Vagina (tissue), 2 donors: ENCODE data around the gene NEDD4L. TPM values are rescaled to one million over a fixed set of nuclear protein-coding genes. Genes with fewer than 3 reads are reported as not detected.

Experiments
- DNase-seq, 2 donors: peaks; one replicate each; pipeline ENCODE4 v3.0.0-alpha.2; 2017; ENCODE audit errors: extremely low spot score in 2 of 2
- H3K27ac ChIP-seq: fragments of 200-600 bp; sonication (generic); one replicate; pipeline ENCODE4 v1.5.1; 2019
- H3K27me3 ChIP-seq: fragments of 200-600 bp; sonication (generic); one replicate; pipeline ENCODE4 v1.5.1; 2019
- H3K36me3 ChIP-seq, 2 donors: fragments of 200-600 bp; sonication (generic); one replicate each; pipeline ENCODE4 v1.5.1; 2017 to 2019
- H3K4me1 ChIP-seq: fragments of 200-600 bp; sonication (generic); one replicate; pipeline ENCODE4 v1.5.1; 2019
- H3K4me3 ChIP-seq, 2 donors: fragments of 200-600 bp; sonication (generic); 1 replicate in 1 of 2; 2 replicates in 1 of 2; pipeline ENCODE4 v1.5.1; 2016 to 2019
- H3K9me3 ChIP-seq: fragments of 200-600 bp; sonication (generic); one replicate; pipeline ENCODE4 v1.5.1; 2019
- POLR2A ChIP-seq, 2 donors: fragments of 450-650 bp; IDR thresholded peaks; one replicate each; pipeline ENCODE4 v1.6.1; 2017; ENCODE audit warnings: antibody characterized with exemption in 2 of 2, mild to moderate bottlenecking in 2 of 2, moderate library complexity in 2 of 2
- POLR2AphosphoS5 ChIP-seq, 2 donors: sonication (generic); formaldehyde crosslinking; IDR thresholded peaks; one replicate each; pipeline ENCODE4 v1.9.0; 2017; ENCODE audit warnings: antibody characterized with exemption in 2 of 2, mild to moderate bottlenecking in 2 of 2, low read depth in 1 of 2; ENCODE audit not compliant: insufficient read depth in 1 of 2
- intact Hi-C: fragments of 100-400 bp; cut with DNase I; formaldehyde crosslinking; loops from one replicate; pipeline ENCODE4 v1.15.1; 2023
- total RNA-seq: library from RNA; depleted of rRNA; stranded (reverse); fragments of >200 nt; gene quantifications from one replicate; pipeline ENCODE4 v1.2.3, GENCODE V29; 2016
- TF ChIP-seq, protein P1 (sequence below), 3 experiments: fragments of 450-650 bp in 2 of 3; fragments of 200-600 bp in 1 of 3; sonication (generic) in 1 of 3; IDR thresholded peaks; one replicate each; pipeline ENCODE4 v1.5.1; 2017 to 2019; ENCODE audit warnings: antibody characterized with exemption in 3 of 3, mild to moderate bottlenecking in 2 of 3, moderate library complexity in 2 of 3

Gene NEDD4L
- total RNA-seq, 1 donor from 2014 or later, result 42.2 TPM

DNA sequence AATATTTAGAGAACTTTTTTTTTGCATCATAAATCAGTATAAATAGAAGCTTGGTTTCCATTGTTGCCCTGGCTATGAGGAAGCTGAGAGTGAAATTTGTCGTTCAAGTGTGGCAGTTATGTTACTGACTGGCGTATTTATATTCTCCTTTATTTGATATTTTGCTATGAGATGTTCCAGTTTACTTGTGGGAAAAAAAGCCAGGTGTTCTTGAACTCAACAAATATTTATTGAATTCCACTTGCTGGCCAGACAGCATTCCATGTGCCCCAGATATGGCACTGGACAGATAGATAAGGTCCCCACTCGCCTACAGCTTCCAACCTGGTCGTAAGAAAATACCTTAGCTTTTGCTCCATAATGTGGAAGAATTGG is 44.7 kb downstream of the NEDD4L start:
- no peak overlapping the region for H3K27ac ChIP-seq
- no peak for DNase-seq
- H3K36me3 ChIP-seq, result no peaks in the 10 kb centered on the region
- H3K9me3 ChIP-seq, result no peaks in the 10 kb centered on the region
- TF ChIP-seq POLR2A (IDR thresholded peaks at IDR 0.05) (no peak), POLR2AphosphoS5 (IDR thresholded peaks at IDR 0.05; ENCODE audit: insufficient read depth in 1 of 2, low read depth in 1 of 2) (no peak)
- TF ChIP-seq, protein P1, sequence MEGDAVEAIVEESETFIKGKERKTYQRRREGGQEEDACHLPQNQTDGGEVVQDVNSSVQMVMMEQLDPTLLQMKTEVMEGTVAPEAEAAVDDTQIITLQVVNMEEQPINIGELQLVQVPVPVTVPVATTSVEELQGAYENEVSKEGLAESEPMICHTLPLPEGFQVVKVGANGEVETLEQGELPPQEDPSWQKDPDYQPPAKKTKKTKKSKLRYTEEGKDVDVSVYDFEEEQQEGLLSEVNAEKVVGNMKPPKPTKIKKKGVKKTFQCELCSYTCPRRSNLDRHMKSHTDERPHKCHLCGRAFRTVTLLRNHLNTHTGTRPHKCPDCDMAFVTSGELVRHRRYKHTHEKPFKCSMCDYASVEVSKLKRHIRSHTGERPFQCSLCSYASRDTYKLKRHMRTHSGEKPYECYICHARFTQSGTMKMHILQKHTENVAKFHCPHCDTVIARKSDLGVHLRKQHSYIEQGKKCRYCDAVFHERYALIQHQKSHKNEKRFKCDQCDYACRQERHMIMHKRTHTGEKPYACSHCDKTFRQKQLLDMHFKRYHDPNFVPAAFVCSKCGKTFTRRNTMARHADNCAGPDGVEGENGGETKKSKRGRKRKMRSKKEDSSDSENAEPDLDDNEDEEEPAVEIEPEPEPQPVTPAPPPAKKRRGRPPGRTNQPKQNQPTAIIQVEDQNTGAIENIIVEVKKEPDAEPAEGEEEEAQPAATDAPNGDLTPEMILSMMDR (IDR thresholded peaks at IDR 0.05), result no peak
- H3K4me1 ChIP-seq, result no peaks in the 10 kb centered on the region
- no peak overlapping the region for H3K4me3 ChIP-seq
- intact Hi-C loops, result no loop called here
- H3K27me3 ChIP-seq, result no peaks in the 10 kb centered on the region

DNA sequence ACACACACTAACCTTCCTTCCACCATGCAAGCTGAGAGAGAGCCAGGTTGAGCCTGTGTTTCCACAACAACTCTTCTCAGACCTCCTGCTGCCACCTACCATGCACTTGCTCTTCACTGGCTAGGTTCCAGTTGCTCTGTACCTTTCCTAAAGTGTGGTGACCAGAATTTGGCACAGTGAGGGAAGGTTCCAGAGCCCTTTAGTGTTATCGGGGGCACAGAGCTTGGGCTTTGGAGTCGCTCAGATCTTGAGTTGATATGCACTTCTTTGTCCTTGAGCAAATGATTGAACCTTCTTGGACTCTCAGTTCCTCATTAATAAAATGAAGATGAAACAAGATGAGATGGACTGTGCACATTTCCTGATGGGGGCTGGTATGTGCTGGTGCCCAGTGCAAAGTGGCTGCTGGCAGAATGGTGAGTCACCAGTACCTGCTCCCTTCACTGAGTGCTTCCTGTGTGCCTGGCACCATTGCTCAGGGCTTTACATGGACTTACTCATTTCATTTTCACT is 47.1 kb downstream of the NEDD4L start:
- no peak overlapping the region for H3K27ac ChIP-seq
- H3K4me3 ChIP-seq, result no peak overlapping the region
- intact Hi-C loops, result no loop called here
- no peak for DNase-seq
- no peaks in the 10 kb centered on the region for H3K27me3 ChIP-seq
- no peaks in the 10 kb centered on the region for H3K4me1 ChIP-seq
- H3K9me3 ChIP-seq, result no peaks in the 10 kb centered on the region
- TF ChIP-seq, protein P1 (IDR thresholded peaks at IDR 0.05), result no peak
- no peak for TF ChIP-seq POLR2A (IDR thresholded peaks at IDR 0.05)
- TF ChIP-seq POLR2AphosphoS5 (IDR thresholded peaks at IDR 0.05; ENCODE audit: insufficient read depth in 1 of 2, low read depth in 1 of 2), result no peak
- H3K36me3 ChIP-seq, result no peaks in the 10 kb centered on the region

DNA sequence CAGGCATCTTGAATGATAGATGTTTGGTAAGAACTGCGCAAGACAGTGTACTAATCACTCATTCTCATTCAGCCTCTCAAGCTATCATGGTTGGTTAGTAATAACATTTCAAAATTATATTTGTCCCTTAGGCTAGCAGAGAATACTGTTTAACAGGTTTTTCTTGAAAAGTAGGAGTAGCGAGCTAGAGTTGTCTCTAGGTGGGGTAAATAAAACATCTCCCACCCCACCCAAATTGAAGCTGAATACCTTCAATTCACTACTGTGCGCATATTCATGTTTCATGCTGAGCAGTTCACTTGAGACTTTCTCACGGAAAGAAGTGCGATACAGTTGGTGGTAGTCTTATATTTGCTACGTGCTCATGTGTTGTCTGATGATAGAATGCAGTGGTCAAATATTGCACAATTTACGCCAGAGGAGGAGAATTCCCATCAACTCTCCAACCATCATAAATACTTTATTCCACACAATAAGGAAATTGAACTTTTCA is 49.3 kb downstream of the NEDD4L start:
- TF ChIP-seq POLR2AphosphoS5 (IDR thresholded peaks at IDR 0.05; ENCODE audit: insufficient read depth in 1 of 2, low read depth in 1 of 2) (no peak), POLR2A (IDR thresholded peaks at IDR 0.05) (no peak)
- TF ChIP-seq, protein P1 (IDR thresholded peaks at IDR 0.05), result no peak

DNA sequence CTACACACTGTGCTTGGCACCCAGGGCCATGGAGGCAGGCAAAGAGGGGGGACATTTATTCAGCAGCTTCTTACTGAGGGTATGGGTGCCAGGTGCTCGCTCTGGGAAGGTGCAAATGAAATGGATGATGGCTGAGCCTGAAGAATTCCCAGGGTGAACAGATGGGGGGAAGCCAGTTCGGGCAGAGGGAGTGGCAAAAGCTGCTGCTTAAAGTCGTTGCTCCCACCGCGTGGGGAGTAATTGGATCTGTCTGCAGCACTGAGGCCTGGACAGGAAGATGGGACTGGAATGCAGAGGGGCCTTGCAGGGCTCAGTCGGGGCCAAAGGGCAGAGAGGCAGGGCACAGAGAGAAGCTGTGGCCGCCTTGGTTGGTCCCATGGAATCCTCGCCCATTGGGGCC is 51.2 kb downstream of the NEDD4L start:
- Histone ChIP-seq H3K36me3 (no peaks in the 10 kb centered on the region), H3K27ac (no peak overlapping the region), H3K4me3 (no peak overlapping the region), H3K4me1 (no peaks in the 10 kb centered on the region), H3K9me3 (no peaks in the 10 kb centered on the region), H3K27me3 (no peaks in the 10 kb centered on the region)
- DNase-seq, result no peak
- TF ChIP-seq POLR2AphosphoS5 (IDR thresholded peaks at IDR 0.05; ENCODE audit: insufficient read depth in 1 of 2, low read depth in 1 of 2) (no peak), POLR2A (IDR thresholded peaks at IDR 0.05) (no peak)
- TF ChIP-seq, protein P1 (IDR thresholded peaks at IDR 0.05), result no peak
- intact Hi-C loops, result no loop called here

More for the DNA sequence above, 49.3 kb downstream of the NEDD4L start:
- H3K9me3 ChIP-seq, result no peaks in the 10 kb centered on the region
- DNase-seq, result no peak
- no peaks in the 10 kb centered on the region for H3K4me1 ChIP-seq
- no peak overlapping the region for H3K4me3 ChIP-seq
- intact Hi-C loops, result no loop called here
- H3K36me3 ChIP-seq, result no peaks in the 10 kb centered on the region
- H3K27me3 ChIP-seq, result no peaks in the 10 kb centered on the region
- no peak overlapping the region for H3K27ac ChIP-seq

DNA sequence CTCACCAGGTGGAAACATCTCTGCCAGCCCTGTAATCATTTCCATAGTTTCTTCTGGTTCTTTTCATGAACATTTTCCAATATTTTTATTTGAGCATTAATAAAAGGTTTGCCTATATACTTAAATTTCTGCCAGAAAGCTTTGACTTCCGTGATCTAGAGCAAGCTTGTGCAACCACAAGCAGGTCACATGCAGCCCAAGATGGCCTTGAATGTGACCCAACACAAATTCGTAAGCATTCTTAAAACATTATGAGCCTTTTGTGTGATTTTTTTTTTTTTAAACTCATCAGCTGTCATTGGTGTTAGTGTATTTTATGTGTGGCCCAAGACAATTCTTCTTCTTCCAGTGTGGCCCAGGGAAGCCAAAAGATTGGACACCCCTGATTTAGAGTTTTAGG is 51.6 kb downstream of the NEDD4L start:
- Histone ChIP-seq H3K27me3 (no peaks in the 10 kb centered on the region), H3K36me3 (no peaks in the 10 kb centered on the region), H3K9me3 (no peaks in the 10 kb centered on the region), H3K27ac (no peak overlapping the region), H3K4me1 (no peaks in the 10 kb centered on the region), H3K4me3 (no peak overlapping the region)
- intact Hi-C loops, result no loop called here
- TF ChIP-seq, protein P1 (IDR thresholded peaks at IDR 0.05), result no peak
- TF ChIP-seq POLR2AphosphoS5 (IDR thresholded peaks at IDR 0.05; ENCODE audit: insufficient read depth in 1 of 2, low read depth in 1 of 2), result no peak
- TF ChIP-seq POLR2A (IDR thresholded peaks at IDR 0.05), result no peak
- no peak for DNase-seq
